ENCODE data around the gene DRC1.
"Not testable (repeated sequence)": the region's sequence is repeated elsewhere in the genome, so short reads cannot be mapped to it uniquely, and the experiment has no call there.

The DRC1 gene

GRCh38 chr2:26464390-26465265, 62.9 kb downstream of the DRC1 start:
- no peak for DNase-seq

- DNase-seq: no peak
Measured at GRCh38 chr2:26465266-26465925, 63.7 kb downstream of the DRC1 start.

GRCh38 chr2:26465981-26466471, 64.3 kb downstream of the DRC1 start:
- DNase-seq: no peak

GRCh38 chr2:26466662-26467310, 65.1 kb downstream of the DRC1 start:
- DNase-seq: no peak

GRCh38 chr2:26468544-26468943, 66.8 kb downstream of the DRC1 start:
- DNase-seq: not testable (repeated sequence)

- DNase-seq: peak; percentile 21 to 65
Measured at GRCh38 chr2:26469092-26469710, 67.5 kb downstream of the DRC1 start.

- DNase-seq: no peak
Measured at GRCh38 chr2:26469955-26470354, 68.2 kb downstream of the DRC1 start.

GRCh38 chr2:26470601-26471260, 69.0 kb downstream of the DRC1 start:
- no peak for DNase-seq

- DNase-seq: no peak
Measured at GRCh38 chr2:26471289-26471688, 69.6 kb downstream of the DRC1 start.

- no peak for DNase-seq
Measured at GRCh38 chr2:26471766-26472706, 70.3 kb downstream of the DRC1 start.

- no peak for DNase-seq
Measured at GRCh38 chr2:26472821-26473655, 71.3 kb downstream of the DRC1 start.

- DNase-seq: no peak
Measured at GRCh38 chr2:26473796-26474195, 72.1 kb downstream of the DRC1 start.

- no peak for DNase-seq
Measured at GRCh38 chr2:26474261-26474785, 72.6 kb downstream of the DRC1 start.

GRCh38 chr2:26475037-26475436, 73.3 kb downstream of the DRC1 start:
- no peak for DNase-seq

GRCh38 chr2:26475832-26476501, 74.2 kb downstream of the DRC1 start:
- no peak for DNase-seq

- DNase-seq: no peak
Measured at GRCh38 chr2:26477126-26477910, 75.6 kb downstream of the DRC1 start.

GRCh38 chr2:26477911-26478253, 76.2 kb downstream of the DRC1 start, which contains the start of gene OTOF:
Gene OTOF (minus strand): TSS chr2:26478124.
- DNase-seq: no peak

GRCh38 chr2:26478366-26478765, 76.6 kb downstream of the DRC1 start:
- DNase-seq: no peak

All from bone marrow (tissue), 2 donors.